Sigmoid colon (tissue), 7 donors: ENCODE results near the gene PHLDB1. TPM values are rescaled to one million over a fixed set of nuclear protein-coding genes. Genes with fewer than 3 reads are reported as not detected.
"Not testable (repeated sequence)": the region's sequence is repeated elsewhere in the genome, so short reads cannot be mapped to it uniquely, and the experiment has no call there.

Source experiments
- DNase-seq: peaks from one replicate; pipeline ENCODE4 v3.0.0-alpha.2; 2019
- H3K27ac ChIP-seq, 4 donors: fragments of 200-600 bp; sonication (generic); one replicate each; pipeline ENCODE4 v1.5.1; 2016 to 2019; ENCODE audit warnings: mild to moderate bottlenecking in 1 of 4
- H3K27me3 ChIP-seq, 3 donors: fragments of 200-600 bp; sonication (generic); one replicate each; pipeline ENCODE4 v1.5.1; 2019; ENCODE audit warnings: mild to moderate bottlenecking in 1 of 3
- H3K36me3 ChIP-seq, 4 donors: fragments of 200-600 bp; sonication (generic); one replicate each; pipeline ENCODE4 v1.5.1; 2016 to 2019
- H3K4me1 ChIP-seq, 4 donors: fragments of 200-600 bp; sonication (generic); one replicate each; pipeline ENCODE4 v1.5.1; 2017 to 2019
- H3K4me3 ChIP-seq, 4 donors: fragments of 200-600 bp; sonication (generic); one replicate each; pipeline ENCODE4 v1.5.1; 2017 to 2019; ENCODE audit warnings: mild to moderate bottlenecking in 2 of 4, moderate library complexity in 1 of 4
- H3K9me3 ChIP-seq, 4 donors: fragments of 200-600 bp in 3 of 4; sonication (generic) in 3 of 4; one replicate each; pipeline versions ENCODE4 v1.5.1 to v1.6.1; 2013 to 2019
- CTCF ChIP-seq, 4 experiments: fragments of 450-650 bp in 3 of 4; fragments of 200-600 bp in 1 of 4; IDR thresholded peaks; one replicate each; pipeline ENCODE4 v1.5.1; 2016 to 2019; ENCODE audit warnings: antibody characterized with exemption in 4 of 4, mild to moderate bottlenecking in 3 of 4, moderate library complexity in 2 of 4
- EP300 ChIP-seq, 4 donors: sonication (generic); formaldehyde crosslinking; IDR thresholded peaks; one replicate each; pipeline ENCODE4 v1.6.1; 2017; ENCODE audit warnings: antibody characterized with exemption in 4 of 4
- POLR2A ChIP-seq, 2 donors: fragments of 450-650 bp; IDR thresholded peaks; one replicate each; pipeline ENCODE4 v1.6.1; 2016; ENCODE audit warnings: antibody characterized with exemption in 2 of 2, mild to moderate bottlenecking in 2 of 2, moderate library complexity in 2 of 2
- POLR2AphosphoS5 ChIP-seq, 4 donors: sonication (generic); formaldehyde crosslinking; IDR thresholded peaks; one replicate each; pipeline ENCODE4 v1.6.1; 2017; ENCODE audit warnings: antibody characterized with exemption in 4 of 4
- WGBS, 2 donors: extraction: QIAGEN DNeasy Blood & Tissue Kit; methylation state at CpG; one replicate each; pipeline ENCODE4 v1.1.7; 2013; 5-methylcytosine and 5-hydroxymethylcytosine counted together
- intact Hi-C: fragments of 100-400 bp; cut with DNase I; formaldehyde crosslinking; loops from one replicate; pipeline ENCODE4 v1.15.1; 2023
- polyA plus RNA-seq, 3 donors: library from polyadenylated mRNA; stranded (reverse); fragments of 200-250 nt; gene quantifications; one replicate each; pipeline ENCODE4 v1.2.3, GENCODE V29; 2013
- total RNA-seq, 4 donors: library from RNA; depleted of rRNA; stranded (reverse); fragments of >200 nt; gene quantifications; one replicate each; pipeline ENCODE4 v1.1.0, GENCODE V29; 2016
- donor health status: healthy with polysubstance abuse.
- donor health status: Bipolar disorder and iron deficiency.
- donor health status: healthy.

Gene PHLDB1
- total and polyA plus RNA-seq, 7 donors: 33.6 to 126 (median 51.8) TPM

GRCh38 chr11:118609380-118610224 is 2.2 kb downstream of the PHLDB1 start:
- Histone ChIP-seq H3K27me3 (no peaks in the 10 kb centered on the region), H3K4me3 (peak overlapping the region; percentile 34 to 80 (median 73)), H3K4me1 (peaks cover 0 to 67% (median 51%) of the 10 kb centered on the region in 4 donors), H3K27ac (peak overlapping the region; percentile 90 to 97 (median 93)), H3K36me3 (peaks cover 0 to 14% (median 9%) of the 10 kb centered on the region in 4 donors), H3K9me3 (no peaks in the 10 kb centered on the region)
- intact Hi-C loops: loop anchor here (2.0 to 5.0 kb wide), 2 partner anchors 49 to 318 kb away; partner anchors contain the start of gene BCL9L
- DNase-seq: peak; percentile 70
- 3 to 13% methylated on average over 57 of the region's 57 CpGs for WGBS, 2 donors
- peak in 2 of 4 donors; percentile 12 to 35 for TF ChIP-seq POLR2AphosphoS5 (IDR thresholded peaks at IDR 0.05)
- TF ChIP-seq CTCF (IDR thresholded peaks at IDR 0.05): no peak
- TF ChIP-seq EP300 (IDR thresholded peaks at IDR 0.05): no peak
- TF ChIP-seq POLR2A (IDR thresholded peaks at IDR 0.05): no peak

DNA sequence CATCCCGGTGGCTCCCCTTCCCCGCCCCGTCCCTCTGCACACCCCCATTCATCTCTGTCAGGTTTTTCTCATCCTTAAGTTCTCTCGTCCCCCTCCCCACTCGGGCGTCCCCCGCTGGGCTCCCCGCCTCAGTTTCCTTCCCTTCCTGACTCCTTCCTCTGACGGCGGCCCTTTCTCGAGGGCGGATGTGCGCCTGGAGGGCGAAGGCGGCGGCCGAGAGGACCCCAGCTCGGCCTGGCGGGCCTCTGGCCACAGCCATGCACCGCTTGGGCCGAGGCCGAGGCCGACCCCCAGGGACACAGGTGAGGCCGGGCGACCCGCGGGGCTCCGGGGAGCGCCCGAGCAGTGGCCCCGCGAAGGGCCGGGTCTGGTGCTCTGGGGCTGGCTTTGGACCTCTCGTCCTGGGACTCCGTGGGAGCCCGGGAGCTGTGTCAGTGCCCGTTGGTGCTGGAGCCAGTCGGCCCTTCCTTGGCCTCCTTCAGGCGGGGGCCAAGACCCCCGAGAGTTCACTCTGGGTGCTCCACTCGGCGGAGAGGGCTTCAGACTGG is 2.9 kb downstream of the PHLDB1 start:
- TF ChIP-seq POLR2A (IDR thresholded peaks at IDR 0.05): no peak
- no peak for TF ChIP-seq POLR2AphosphoS5 (IDR thresholded peaks at IDR 0.05)
- no peak for TF ChIP-seq CTCF (IDR thresholded peaks at IDR 0.05)
- no peak for TF ChIP-seq EP300 (IDR thresholded peaks at IDR 0.05)
- Histone ChIP-seq H3K27ac (peak overlapping the region; percentile 90 to 97 (median 93)), H3K36me3 (peaks cover 0 to 21% (median 14%) of the 10 kb centered on the region in 4 donors), H3K4me1 (peaks cover 0 to 61% (median 44%) of the 10 kb centered on the region in 4 donors), H3K9me3 (no peaks in the 10 kb centered on the region), H3K27me3 (no peaks in the 10 kb centered on the region), H3K4me3 (peak overlapping the region; percentile 34 to 80 (median 73))
- 7 to 8% methylated on average over 42 of the region's 42 CpGs for WGBS, 2 donors
- DNase-seq: peak; percentile 70
- intact Hi-C loops: loop anchor here (2.0 kb wide), 1 partner anchor 49 kb away; no protein-coding TSS in a partner anchor

- intact Hi-C loops: loop anchor here (2.0 kb wide), 1 partner anchor 48 kb away; no protein-coding TSS in a partner anchor
- H3K27ac ChIP-seq: peak overlapping the region; percentile 90 to 97 (median 93)
- peaks cover 0 to 54% (median 38%) of the 10 kb centered on the region in 4 donors for H3K4me1 ChIP-seq
- H3K9me3 ChIP-seq: no peaks in the 10 kb centered on the region
- H3K27me3 ChIP-seq: no peaks in the 10 kb centered on the region
- H3K4me3 ChIP-seq: peak overlapping the region; percentile 34 to 80 (median 73)
- 2 to 4% methylated on average over 54 of the region's 54 CpGs for WGBS, 2 donors
- peaks cover 2 to 27% (median 20%) of the 10 kb centered on the region in 4 donors for H3K36me3 ChIP-seq
- peak; percentile 92 for DNase-seq
- TF ChIP-seq EP300 (IDR thresholded peaks at IDR 0.05) (no peak), POLR2AphosphoS5 (IDR thresholded peaks at IDR 0.05) (peak in 2 of 4 donors; percentile 36 to 38), CTCF (IDR thresholded peaks at IDR 0.05) (peak; percentile 50 to 87 (median 60))
These were observed 3.5 kb downstream of the PHLDB1 start for GRCh38 chr11:118610773-118611432.

- peak; percentile 54 for DNase-seq
- H3K4me1 ChIP-seq: peaks cover 0 to 49% (median 33%) of the 10 kb centered on the region in 4 donors
- peaks cover 5 to 32% (median 24%) of the 10 kb centered on the region in 4 donors for H3K36me3 ChIP-seq
- not testable (repeated sequence) for H3K9me3 ChIP-seq, H3K27me3 ChIP-seq
- peak overlapping the region in 1 of 4 donors; percentile 68 for H3K4me3 ChIP-seq
- intact Hi-C loops: loop anchor here (2.0 kb wide), 1 partner anchor 47 kb away; no protein-coding TSS in a partner anchor
- peak overlapping the region; percentile 90 to 97 (median 93) for H3K27ac ChIP-seq
- 48 to 75% methylated on average over 19 of the region's 19 CpGs for WGBS, 2 donors
These were observed 4.0 kb downstream of the PHLDB1 start for GRCh38 chr11:118611433-118611795.
